Colonic mucosa (tissue), 4 donors: ENCODE measurements around the gene KRT10. TPM values are rescaled to one million over a fixed set of nuclear protein-coding genes. Genes with fewer than 3 reads are reported as not detected.

ENCODE experiments used
- DNase-seq: peaks from one replicate; pipeline ENCODE4 v3.0.0-alpha.2; 2020
- H3K27ac ChIP-seq: fragments of 200-600 bp; one replicate; pipeline ENCODE4 v1.8.0; 2021
- H3K27me3 ChIP-seq: fragments of 200-600 bp; one replicate; pipeline ENCODE4 v1.8.0; 2021
- H3K36me3 ChIP-seq: fragments of 200-600 bp; one replicate; pipeline ENCODE4 v1.8.0; 2021
- H3K4me1 ChIP-seq: fragments of 200-600 bp; one replicate; pipeline ENCODE4 v1.8.0; 2021; ENCODE audit warnings: mild to moderate bottlenecking
- H3K4me3 ChIP-seq: fragments of 200-600 bp; one replicate; pipeline ENCODE4 v1.8.0; 2021
- H3K9ac ChIP-seq, 2 donors: one replicate each; pipeline ENCODE4 v1.7.0; 2013; ENCODE audit warnings: control low read depth in 2 of 2, low read depth in 2 of 2, low read length in 2 of 2
- H3K9me3 ChIP-seq: fragments of 200-600 bp; one replicate; pipeline ENCODE4 v1.8.0; 2021
- intact Hi-C: fragments of 100-400 bp; cut with DNase I; formaldehyde crosslinking; loops from one replicate; pipeline ENCODE4 v1.14.1; 2022
- total RNA-seq, 2 donors: library from RNA; stranded (reverse); fragmentation: NEBNext Ultra II Directional in 1 of 2; extraction: Animal tissue kit (Norgen Biotek cat#: 25700) in 1 of 2; gene quantifications; one replicate each; pipeline ENCODE4 v1.2.1, GENCODE V29; 2021
- TF ChIP-seq, protein P1 (sequence below): fragments of 200-600 bp; IDR thresholded peaks from one replicate; pipeline ENCODE4 v1.8.0; 2022; ENCODE audit warnings: antibody characterized with exemption, mild to moderate bottlenecking
- donor health status: healthy.
- donor health status: DM: no; HTN: no; CAD: no.
- donor health status: DM: no; HTN: no; CAD: no.

Gene KRT10
- total RNA-seq, 2 donors from 2014 or later, result 33.6 to 35.1 TPM

DNA sequence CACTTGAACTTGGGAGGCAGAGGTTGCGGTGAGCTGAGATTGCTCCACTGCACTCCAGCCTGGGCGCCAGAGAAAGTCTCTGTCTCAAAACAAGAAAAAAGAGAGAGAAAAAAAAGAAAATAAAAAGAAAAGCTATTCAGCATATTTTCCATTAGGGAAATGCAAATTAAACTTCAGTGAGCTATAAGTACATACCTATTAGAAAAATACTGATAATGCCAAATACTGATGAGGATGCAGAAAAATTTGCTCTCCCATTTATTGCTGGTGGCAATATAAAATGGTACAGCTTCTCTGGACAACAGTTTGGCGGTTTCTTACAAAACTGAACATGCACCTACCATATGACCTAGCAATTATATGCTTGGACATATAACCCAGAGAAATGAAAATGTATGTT lies 9.8 kb downstream of the KRT10 start:
- H3K27ac ChIP-seq, result no peak overlapping the region
- H3K9ac ChIP-seq, result no peak overlapping the region
- H3K36me3 ChIP-seq, result no peaks in the 10 kb centered on the region
- H3K27me3 ChIP-seq, result peaks cover 16% of the 10 kb centered on the region
- intact Hi-C loops, result no loop called here
- TF ChIP-seq, protein P1, sequence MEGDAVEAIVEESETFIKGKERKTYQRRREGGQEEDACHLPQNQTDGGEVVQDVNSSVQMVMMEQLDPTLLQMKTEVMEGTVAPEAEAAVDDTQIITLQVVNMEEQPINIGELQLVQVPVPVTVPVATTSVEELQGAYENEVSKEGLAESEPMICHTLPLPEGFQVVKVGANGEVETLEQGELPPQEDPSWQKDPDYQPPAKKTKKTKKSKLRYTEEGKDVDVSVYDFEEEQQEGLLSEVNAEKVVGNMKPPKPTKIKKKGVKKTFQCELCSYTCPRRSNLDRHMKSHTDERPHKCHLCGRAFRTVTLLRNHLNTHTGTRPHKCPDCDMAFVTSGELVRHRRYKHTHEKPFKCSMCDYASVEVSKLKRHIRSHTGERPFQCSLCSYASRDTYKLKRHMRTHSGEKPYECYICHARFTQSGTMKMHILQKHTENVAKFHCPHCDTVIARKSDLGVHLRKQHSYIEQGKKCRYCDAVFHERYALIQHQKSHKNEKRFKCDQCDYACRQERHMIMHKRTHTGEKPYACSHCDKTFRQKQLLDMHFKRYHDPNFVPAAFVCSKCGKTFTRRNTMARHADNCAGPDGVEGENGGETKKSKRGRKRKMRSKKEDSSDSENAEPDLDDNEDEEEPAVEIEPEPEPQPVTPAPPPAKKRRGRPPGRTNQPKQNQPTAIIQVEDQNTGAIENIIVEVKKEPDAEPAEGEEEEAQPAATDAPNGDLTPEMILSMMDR, result no peak
- no peak overlapping the region for H3K4me3 ChIP-seq
- H3K4me1 ChIP-seq, result no peaks in the 10 kb centered on the region
- DNase-seq, result no peak
- H3K9me3 ChIP-seq, result no peaks in the 10 kb centered on the region

DNA sequence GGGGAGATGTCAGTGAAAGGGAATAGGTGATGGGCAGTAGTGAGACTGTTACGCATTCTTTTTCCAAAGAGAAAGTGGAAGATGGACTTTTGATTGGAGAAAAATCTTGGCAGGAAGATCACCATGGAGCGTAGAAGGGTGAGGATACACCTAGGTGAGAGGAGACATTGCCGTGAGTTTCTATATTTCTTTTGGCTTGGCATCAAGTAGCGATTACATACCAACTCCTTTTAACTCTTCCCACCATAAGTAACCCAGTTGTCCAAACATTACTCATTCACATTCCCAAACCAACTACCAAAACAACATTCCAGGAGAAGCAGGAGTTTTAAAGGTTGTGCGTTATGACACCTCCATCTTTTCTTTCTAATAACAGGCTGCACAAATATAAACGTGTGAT lies 11.9 kb downstream of the KRT10 start:
- intact Hi-C loops, result no loop called here
- Histone ChIP-seq H3K27ac (no peak overlapping the region), H3K4me1 (no peaks in the 10 kb centered on the region), H3K4me3 (no peak overlapping the region), H3K36me3 (no peaks in the 10 kb centered on the region), H3K9ac (no peak overlapping the region), H3K9me3 (no peaks in the 10 kb centered on the region), H3K27me3 (peaks cover 16% of the 10 kb centered on the region)
- DNase-seq, result no peak
- TF ChIP-seq, protein P1, result no peak

DNA sequence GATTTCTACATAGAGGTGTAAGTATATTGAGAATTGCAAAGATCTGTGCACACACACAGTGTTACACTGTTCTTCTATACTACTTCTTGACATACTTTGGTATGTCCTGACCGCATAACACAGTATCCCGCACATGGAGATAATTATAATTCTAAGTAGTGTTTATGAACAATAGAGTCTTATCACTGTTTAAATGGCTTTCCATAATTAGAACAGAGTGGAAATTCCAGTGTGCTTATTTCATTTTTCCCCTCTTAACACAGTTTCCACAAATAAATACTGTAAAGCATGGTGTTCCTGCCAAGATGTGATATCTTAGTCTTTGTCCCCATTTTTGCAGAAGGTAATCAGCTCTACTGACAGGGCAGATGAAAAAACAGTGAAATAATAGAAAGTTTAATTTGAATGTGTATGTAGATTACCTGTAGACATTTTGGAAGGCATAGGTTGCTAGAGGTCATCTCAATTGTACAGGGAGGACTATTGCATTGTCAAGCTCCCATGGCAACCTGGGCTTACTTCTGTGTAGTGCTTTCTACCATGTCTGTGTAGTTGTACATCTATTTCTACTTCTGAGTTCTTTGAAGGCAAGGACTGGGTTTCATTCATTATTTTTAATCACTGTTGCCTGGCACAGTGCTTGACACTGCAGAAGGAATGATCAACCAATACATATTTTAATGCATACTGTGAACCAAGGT lies 12.5 kb downstream of the KRT10 start:
- H3K27ac ChIP-seq, result no peak overlapping the region

DNA sequence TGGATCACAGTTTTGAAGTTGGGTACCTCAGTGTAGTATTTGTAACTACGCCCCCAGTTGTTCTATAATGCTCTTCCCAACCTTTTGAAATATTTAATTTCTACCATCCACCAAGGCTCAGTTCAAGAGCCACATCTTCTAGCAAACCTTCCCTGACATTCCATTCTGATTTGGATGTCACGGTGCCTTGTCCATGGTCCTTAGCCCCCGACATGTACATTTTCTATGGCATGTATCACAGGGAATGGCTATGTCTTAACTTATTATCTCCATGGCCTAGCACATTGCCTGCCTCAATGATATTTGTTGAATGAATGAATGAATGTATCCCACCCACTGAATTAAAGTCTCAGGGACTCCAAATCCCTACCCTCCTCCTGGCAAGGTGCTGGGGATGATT lies 16.3 kb downstream of the KRT10 start:
- intact Hi-C loops, result no loop called here
- Histone ChIP-seq H3K9me3 (no peaks in the 10 kb centered on the region), H3K4me3 (no peak overlapping the region), H3K4me1 (no peaks in the 10 kb centered on the region), H3K27me3 (peaks cover 14% of the 10 kb centered on the region), H3K9ac (no peak overlapping the region), H3K36me3 (no peaks in the 10 kb centered on the region), H3K27ac (no peak overlapping the region)
- no peak for DNase-seq
- TF ChIP-seq, protein P1, result no peak

More for the DNA sequence above, 12.5 kb downstream of the KRT10 start:
- intact Hi-C loops, result no loop called here
- Histone ChIP-seq H3K27me3 (peaks cover 16% of the 10 kb centered on the region), H3K9me3 (no peaks in the 10 kb centered on the region), H3K36me3 (no peaks in the 10 kb centered on the region), H3K4me1 (no peaks in the 10 kb centered on the region), H3K9ac (no peak overlapping the region), H3K4me3 (no peak overlapping the region)
- DNase-seq, result no peak
- TF ChIP-seq, protein P1, result no peak

DNA sequence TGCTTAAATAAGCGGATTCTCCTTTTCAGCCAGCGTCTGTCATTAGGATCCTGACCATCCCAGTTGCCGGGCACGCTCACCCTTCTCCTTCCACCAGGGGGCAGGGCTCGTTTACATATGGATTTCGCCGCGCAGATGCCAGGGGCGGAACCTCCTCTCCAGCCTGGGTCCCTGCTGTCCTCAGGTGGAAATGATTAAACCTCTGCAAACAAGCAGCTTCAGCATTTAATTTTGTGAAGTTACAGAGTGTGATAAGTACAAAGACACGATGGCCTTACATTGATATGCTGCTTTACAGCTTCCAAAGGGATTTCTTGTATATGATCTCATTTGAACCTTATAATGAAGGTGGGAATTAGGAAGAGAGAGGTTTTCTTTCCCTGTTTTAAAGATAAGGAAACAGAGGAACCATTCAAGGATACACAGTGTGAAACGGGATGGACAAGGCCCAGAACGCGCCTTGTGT lies 18.8 kb downstream of the KRT10 start:
- intact Hi-C loops, result loop anchor here (5.0 kb wide), 2 partner anchors 844 to 859 kb away; no protein-coding TSS in a partner anchor
- Histone ChIP-seq H3K9me3 (no peaks in the 10 kb centered on the region), H3K9ac (no peak overlapping the region), H3K36me3 (no peaks in the 10 kb centered on the region), H3K27ac (no peak overlapping the region), H3K4me3 (no peak overlapping the region), H3K4me1 (no peaks in the 10 kb centered on the region), H3K27me3 (peaks cover 8% of the 10 kb centered on the region)
- DNase-seq, result peak; percentile 84
- TF ChIP-seq, protein P1, result peak; percentile 74
